HG02885 (cell line): ENCODE measurements around the gene ZNRF1.
A peak's percentile ranks its signal among the peaks of the same experiment; 100 is the strongest.
"Not testable (repeated sequence)": the region's sequence is repeated elsewhere in the genome, so short reads cannot be mapped to it uniquely, and the experiment has no call there.

Experiments used
- ATAC-seq: cut with Tn5 transposase; IDR thresholded peaks from one replicate; pipeline ENCODE4 v1.9.1; 2021; ENCODE audit warnings: mild to moderate bottlenecking; ENCODE audit not compliant: unreplicated experiment, poor library complexity

The ZNRF1 gene

DNA sequence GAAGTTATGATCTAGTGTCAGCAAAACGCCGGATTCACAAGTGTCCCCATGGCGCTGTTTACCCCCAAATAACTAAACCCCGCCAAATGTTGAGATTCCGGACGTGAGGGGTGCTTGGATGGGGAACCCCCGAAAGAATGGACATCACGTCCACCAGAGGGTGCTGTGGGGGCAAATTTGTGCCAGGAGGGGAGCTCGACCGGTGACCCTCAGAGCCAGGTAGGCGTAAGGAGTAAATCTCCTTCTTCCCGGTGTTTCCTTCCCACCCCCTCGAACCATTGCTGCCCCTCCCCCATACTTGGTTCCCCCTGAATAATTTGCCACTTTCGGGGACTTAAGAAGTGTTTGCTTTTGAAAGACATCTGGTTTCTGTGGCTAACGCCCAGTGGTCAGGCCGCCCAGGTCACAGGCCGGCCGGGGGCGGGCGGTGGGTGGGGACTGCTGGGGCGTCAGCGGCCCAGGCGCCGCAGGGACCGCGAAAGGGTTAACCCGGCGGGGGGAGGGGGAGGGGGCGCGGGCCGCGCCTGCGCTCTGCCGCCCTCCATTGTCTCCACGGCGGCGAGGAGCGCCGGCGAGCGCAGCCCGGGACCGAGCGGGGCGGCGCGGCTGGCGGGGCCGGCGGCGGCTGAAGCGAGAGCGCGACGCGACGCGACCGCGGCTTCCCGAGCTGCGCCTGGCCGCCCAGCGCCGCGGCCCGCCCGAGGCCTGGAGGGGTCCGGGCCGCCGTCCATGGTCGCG lies at the start of gene ZNRF1:
Gene ZNRF1, plus strand, starts transcription at position 544 of the 738 bp plus-strand sequence. CDS start 648 bp downstream, outside the sequence.
- peak; percentile 71 for ATAC-seq

DNA sequence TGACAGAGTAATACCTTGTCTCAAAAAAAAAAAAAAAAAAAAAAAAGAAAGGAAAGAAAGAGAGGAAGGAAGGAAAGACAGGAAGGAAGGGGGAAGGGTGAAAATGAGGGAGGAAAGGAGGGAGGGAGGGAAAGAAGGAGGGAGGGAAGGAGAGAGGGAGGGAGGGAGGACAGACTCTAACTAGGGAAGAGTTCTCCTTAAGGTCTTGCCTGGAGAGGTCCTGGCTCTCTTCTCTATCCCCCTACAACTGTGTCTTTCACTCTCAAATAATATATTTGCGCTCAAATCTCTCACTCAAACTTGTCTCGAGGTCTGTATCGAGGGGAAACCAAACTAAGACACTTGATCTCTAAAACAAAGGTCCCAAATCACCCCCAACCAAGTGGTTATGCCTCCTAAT lies 49.5 kb upstream of the ZNRF1 start:
- ATAC-seq = no peak

DNA sequence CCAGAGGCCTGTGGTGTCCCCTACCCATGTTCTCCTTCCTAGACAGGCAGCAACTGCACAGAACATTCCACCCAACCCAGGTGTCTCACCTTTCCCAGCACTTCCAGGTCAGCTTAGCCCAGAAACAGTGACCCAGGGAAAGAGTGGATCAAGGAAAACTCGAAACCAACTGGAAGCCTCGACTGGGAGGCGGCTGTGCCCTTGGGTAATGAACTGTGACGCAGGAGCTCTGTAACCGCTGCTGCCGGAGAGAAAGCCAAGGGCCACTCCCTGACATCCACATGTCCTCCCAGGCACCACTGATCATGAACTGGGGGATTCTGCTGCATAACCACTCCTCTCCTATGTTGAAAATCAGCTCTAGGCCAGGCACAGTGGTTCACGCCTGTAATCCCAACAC lies 48.3 kb upstream of the ZNRF1 start:
- no peak for ATAC-seq

- ATAC-seq = no peak
Observed at GRCh38 chr16:74951206-74951605, 47.6 kb upstream of the ZNRF1 start.

DNA sequence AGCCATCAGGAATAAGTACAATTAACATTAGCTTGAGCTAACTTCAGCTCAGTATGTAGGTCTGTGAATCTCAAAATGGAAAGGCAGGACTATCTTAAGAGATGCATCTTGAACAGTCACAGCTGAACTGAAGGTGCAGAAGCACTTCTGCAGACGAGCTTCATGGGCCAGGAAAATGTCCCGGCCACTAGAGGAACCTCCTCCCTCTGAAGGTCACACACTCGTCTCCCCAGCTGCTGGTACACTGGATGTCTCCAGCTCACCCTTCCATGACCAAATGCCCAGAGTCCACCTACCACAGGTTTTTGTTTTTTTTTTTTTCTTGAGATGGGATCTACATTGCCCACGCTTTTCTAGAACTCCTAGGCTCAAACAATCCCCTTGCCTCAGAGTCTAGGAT lies 47.1 kb upstream of the ZNRF1 start:
- ATAC-seq = no peak

GRCh38 chr16:74954763-74955162 lies 44.1 kb upstream of the ZNRF1 start:
- no peak for ATAC-seq

- no peak for ATAC-seq
Observed at GRCh38 chr16:74973304-74973703, 25.5 kb upstream of the ZNRF1 start.

GRCh38 chr16:74975591-74975990 lies 23.2 kb upstream of the ZNRF1 start:
- no peak for ATAC-seq

- ATAC-seq = no peak
Observed at GRCh38 chr16:74982256-74982655, 16.6 kb upstream of the ZNRF1 start.

DNA sequence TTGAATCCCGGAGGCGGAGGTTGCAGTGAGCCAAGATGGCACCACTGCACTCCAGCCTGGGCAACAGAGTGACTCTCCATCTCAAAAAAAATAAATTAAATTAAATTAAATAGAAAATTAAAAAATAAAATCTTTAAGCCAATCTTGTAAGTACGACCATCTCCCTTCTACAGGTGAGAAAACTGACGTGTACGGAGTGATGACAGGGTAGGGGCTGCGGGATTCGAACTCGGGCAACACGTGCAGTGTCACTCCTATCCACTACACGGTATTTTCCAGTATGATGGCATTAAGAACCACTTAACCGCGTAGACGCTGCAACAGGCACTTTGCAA lies 14.7 kb upstream of the ZNRF1 start:
- ATAC-seq = no peak

DNA sequence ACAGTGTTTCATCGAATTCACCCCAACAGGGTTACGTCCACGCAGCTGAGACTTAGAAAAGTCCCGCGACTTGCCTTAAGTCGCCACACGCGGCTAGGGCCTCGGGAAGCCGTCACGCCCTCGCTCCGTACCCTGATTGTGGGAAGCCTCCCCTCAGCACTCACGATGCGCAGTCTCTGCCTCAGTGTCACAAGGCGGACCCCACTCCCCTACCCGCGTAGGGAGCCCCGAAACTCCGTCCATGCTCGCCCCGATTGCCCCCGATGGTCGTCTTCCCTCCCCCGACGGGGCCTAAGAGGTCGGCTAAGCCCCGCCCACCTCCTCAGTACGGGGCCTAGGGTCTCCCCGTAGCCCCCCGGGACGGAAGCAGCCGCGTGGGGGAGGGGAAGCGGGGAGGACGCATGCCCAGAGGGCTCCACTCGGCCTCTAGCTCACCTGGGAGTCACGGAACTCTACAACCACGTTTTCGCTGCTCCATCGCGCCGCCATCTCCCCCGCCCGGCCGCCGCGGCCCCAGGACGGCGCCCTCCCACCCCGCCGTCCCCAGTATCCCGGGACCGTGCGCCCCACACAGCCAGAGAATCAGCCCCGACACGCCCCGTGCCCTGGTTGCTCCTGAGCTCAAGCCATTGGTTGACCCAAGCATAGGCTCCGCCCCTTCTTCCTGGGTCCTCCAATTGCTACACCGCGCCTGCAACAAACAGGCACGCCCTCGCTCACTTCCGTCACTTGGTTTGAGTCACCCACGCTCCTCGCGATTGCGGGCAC lies 14.1 kb upstream of the ZNRF1 start, which contains the start of gene WDR59:
Gene WDR59, minus strand, starts transcription at position 595 of the 768 bp plus-strand sequence. Its CDS starts 106 bp downstream, at position 489.
- ATAC-seq = peak; percentile 99

- ATAC-seq = no peak
Observed at GRCh38 chr16:74987027-74987681, 11.7 kb upstream of the ZNRF1 start.

GRCh38 chr16:74989864-74990263 lies 9.0 kb upstream of the ZNRF1 start:
- not testable (repeated sequence) for ATAC-seq

- ATAC-seq = no peak
Observed at GRCh38 chr16:74990832-74991231, 8.0 kb upstream of the ZNRF1 start.

GRCh38 chr16:74991268-74991592 lies 7.6 kb upstream of the ZNRF1 start:
- no peak for ATAC-seq

- no peak for ATAC-seq
Observed at GRCh38 chr16:74991593-74992403, 7.0 kb upstream of the ZNRF1 start.

DNA sequence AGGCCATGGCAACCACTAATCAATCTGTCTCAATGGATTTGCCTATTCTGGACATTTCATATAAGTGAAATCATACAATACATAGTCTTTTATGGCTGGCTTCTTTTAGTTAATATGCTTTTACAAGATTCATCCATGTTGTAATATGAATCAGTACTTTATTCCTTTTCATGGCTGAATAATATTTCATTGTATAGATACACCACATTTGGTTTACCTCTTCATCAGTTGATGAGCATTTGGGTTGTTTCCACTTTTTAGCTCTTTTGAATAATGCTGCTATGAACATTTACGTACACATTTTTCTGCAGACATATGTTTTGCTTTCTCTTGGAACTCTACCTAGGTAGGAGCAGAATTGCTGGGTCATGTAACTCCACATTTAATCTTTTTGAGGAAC lies 2.8 kb upstream of the ZNRF1 start:
- no peak for ATAC-seq

DNA sequence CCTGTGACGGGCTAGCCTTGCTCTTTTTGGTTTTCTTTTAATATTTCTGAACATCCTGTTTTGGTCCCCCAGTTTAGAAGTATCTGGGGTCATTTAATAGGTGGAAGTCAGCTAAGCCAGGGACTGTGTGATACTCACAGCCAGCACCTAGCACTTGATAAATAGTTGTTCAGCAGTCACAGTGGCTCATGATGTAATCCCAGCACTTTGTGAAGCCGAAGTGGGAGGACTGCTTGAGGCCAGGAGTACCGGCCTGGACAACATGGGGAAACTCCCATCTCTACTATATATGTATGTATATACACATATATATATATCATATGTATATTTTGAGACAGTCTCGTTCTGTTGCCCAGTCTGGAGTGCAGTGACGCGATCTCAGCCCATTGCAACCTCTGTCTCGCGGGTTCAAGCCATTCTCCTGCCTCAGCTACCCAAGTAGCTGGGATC lies 1.8 kb upstream of the ZNRF1 start:
- no peak for ATAC-seq

- peak; percentile 47 for ATAC-seq
Observed at GRCh38 chr16:74999219-74999608, 390 bp downstream of the ZNRF1 start.
